K562 (cell line): ENCODE measurements around the gene MYO1D. TPM values are rescaled to one million over a fixed set of nuclear protein-coding genes. Genes with fewer than 3 reads are reported as not detected.
A peak's percentile ranks its signal among the peaks of the same experiment; 100 is the strongest.

Experiments
- C11orf30 ChIP-seq: fragments of 450-650 bp; IDR thresholded peaks from 2 replicates; pipeline ENCODE4 v1.6.1; 2016; ENCODE audit warnings: low read depth, mild to moderate bottlenecking
- CBFA2T2 ChIP-seq: fragments of 450-650 bp; conservative IDR thresholded peaks from 2 replicates; pipeline ENCODE4 v1.6.1; 2017; ENCODE audit warnings: mild to moderate bottlenecking
- CBFA2T3 ChIP-seq: fragments of 450-650 bp; IDR thresholded peaks from 2 replicates; pipeline ENCODE4 v1.6.1; 2017
- CBX5 ChIP-seq: IDR thresholded peaks from 2 replicates; pipeline ENCODE4 v1.6.1; 2014; ENCODE audit warnings: low read depth, borderline replicate concordance
- DPF2 ChIP-seq: fragments of 450-650 bp; IDR thresholded peaks from 2 replicates; pipeline ENCODE4 v1.6.1; 2016
- ELF1 ChIP-seq: fragments of 200-800 bp; sonication (Bioruptor generic); IDR thresholded peaks from 2 replicates; pipeline ENCODE4 v1.6.1; 2016; ENCODE audit warnings: missing genetic modification characterization, missing compliant biosample characterization
- ETV5 ChIP-seq: sonication (generic); formaldehyde crosslinking; IDR thresholded peaks from 2 replicates; pipeline ENCODE4 v1.4.0; 2020; ENCODE audit warnings: low read depth, mild to moderate bottlenecking, missing genetic modification reagents
- FOSL1 ChIP-seq: fragments of 200-800 bp; sonication (Bioruptor generic); conservative IDR thresholded peaks from 2 replicates; pipeline ENCODE4 v1.6.1; 2016; ENCODE audit warnings: missing genetic modification characterization, missing compliant biosample characterization
- HMBOX1 ChIP-seq: sonication (generic); IDR thresholded peaks from 2 replicates; pipeline ENCODE4 v1.6.1; 2016
- JUN ChIP-seq, 2 experiments: sonication (generic) in 1 of 2; formaldehyde crosslinking in 1 of 2; IDR thresholded peaks; 2 replicates each; pipeline versions ENCODE4 v1.6.1 to v1.8.0; 2012 to 2022; ENCODE audit warnings: borderline replicate concordance in 2 of 2, mild to moderate bottlenecking in 2 of 2, improper control_type of control experiment in 1 of 2, low read depth in 1 of 2, low read length in 1 of 2, missing genetic modification reagents in 1 of 2
- JUND ChIP-seq, 2 experiments: IDR thresholded peaks; 2 replicates in 1 of 2; 3 replicates in 1 of 2; pipeline ENCODE4 v1.6.1; 2011; ENCODE audit warnings: borderline replicate concordance in 2 of 2, low read depth in 2 of 2, low read length in 2 of 2, improper control_type of control experiment in 1 of 2, missing biosample characterization in 1 of 2, missing genetic modification characterization in 1 of 2, missing genetic modification reagents in 1 of 2
- MITF ChIP-seq: IDR thresholded peaks from 2 replicates; pipeline ENCODE4 v1.6.1; 2014; ENCODE audit warnings: antibody characterized with exemption
- MLX ChIP-seq, 2 experiments: fragments of 450-650 bp in 1 of 2; sonication (generic) in 1 of 2; formaldehyde crosslinking; conservative IDR thresholded peaks; 2 replicates each; pipeline versions ENCODE4 v1.4.0 to v1.8.1; 2020 to 2022; ENCODE audit warnings: mild to moderate bottlenecking in 1 of 2, missing genetic modification reagents in 1 of 2
- NCOR1 ChIP-seq: fragments of 450-650 bp; IDR thresholded peaks from 2 replicates; pipeline ENCODE4 v1.6.1; 2016; ENCODE audit warnings: mild to moderate bottlenecking, moderate library complexity
- SOX6 ChIP-seq: fragments of 450-650 bp; IDR thresholded peaks from 2 replicates; pipeline ENCODE4 v1.6.1; 2014; ENCODE audit warnings: mild to moderate bottlenecking
- TAF9B ChIP-seq: fragments of 450-650 bp; IDR thresholded peaks from 2 replicates; pipeline ENCODE4 v1.6.1; 2018; ENCODE audit warnings: mild to moderate bottlenecking; ENCODE audit not compliant: partially characterized antibody
- TEAD4 ChIP-seq, 2 experiments: sonication (generic) in 1 of 2; formaldehyde crosslinking in 1 of 2; IDR thresholded peaks; 2 replicates each; pipeline versions ENCODE4 v1.6.1 to v1.8.0; 2012 to 2022; ENCODE audit warnings: borderline replicate concordance in 1 of 2, inconsistent platforms in 1 of 2, low read length in 1 of 2, mild to moderate bottlenecking in 1 of 2, missing genetic modification reagents in 1 of 2
- ZBTB26 ChIP-seq: fragments of 450-650 bp; formaldehyde crosslinking; IDR thresholded peaks from 2 replicates; pipeline ENCODE4 v1.4.0; 2022; ENCODE audit warnings: missing genetic modification characterization
- ZNF282 ChIP-seq: sonication (generic); formaldehyde crosslinking; IDR thresholded peaks from 2 replicates; pipeline ENCODE4 v1.8.1; 2023; ENCODE audit warnings: missing genetic modification reagents
- polyA plus RNA-seq, 8 experiments: library from polyadenylated mRNA; depleted of rRNA in 4 of 8; stranded (reverse) in 5 of 8; unstranded in 3 of 8; fragments of >200 nt; fragmentation: Nextera tagmentation in 2 of 8; fragmentation: Illumina TruSeq in 1 of 8; extraction: Ambion mirVana in 2 of 8; extraction: Trizol in 1 of 8; gene quantifications; 2 replicates each; pipeline versions ENCODE4 v1.2.1 to v1.2.3, GENCODE V29; 2011 to 2014; ENCODE audit warnings: inconsistent platforms in 1 of 8, missing spikeins in 1 of 8
- total RNA-seq, 7 experiments: library from RNA; depleted of rRNA in 6 of 7; stranded (reverse); fragments of >200 nt in 6 of 7; fragmentation: Illumina TruSeq in 2 of 7; extraction: Trizol in 2 of 7; gene quantifications; 2 replicates each; pipeline versions ENCODE4 v1.2.1 to v1.2.3, GENCODE V29; 2011 to 2021; ENCODE audit warnings: low replicate concordance in 1 of 7

The MYO1D gene
- total and polyA plus RNA-seq, 9 of the 15 experiments (the other 6 are each of a cell fraction or from before 2014, with no cell fraction given), result 2.1 to 71.2 (median 45.4) TPM

- TF ChIP-seq JUND (IDR thresholded peaks at IDR 0.05; ENCODE audit: borderline replicate concordance, low read depth, low read length) (peak; percentile 84), JUND (tag; IDR thresholded peaks at IDR 0.05; ENCODE audit: borderline replicate concordance, low read depth, low read length) (peak; percentile 19; the same call in 1 of the 3 replicates), TEAD4 (IDR thresholded peaks at IDR 0.05; ENCODE audit: low read length) (0 out of 2 replicates have a peak, but pooled peaks have one; percentile 31), TEAD4 (CRISPR knock-in tag; IDR thresholded peaks at IDR 0.05; ENCODE audit: borderline replicate concordance) (no peak), MLX (CRISPR knock-in tag; conservative IDR thresholded peaks at IDR 0.05) (no peak), ELF1 (no peak), JUN (IDR thresholded peaks at IDR 0.05; ENCODE audit: borderline replicate concordance, low read depth, low read length) (peak; percentile 62; the same call in 1 of the 2 replicates), JUN (CRISPR knock-in tag; IDR thresholded peaks at IDR 0.05; ENCODE audit: borderline replicate concordance) (no peak), MITF (peak; percentile 45; the same call in 1 of the 2 replicates), CBX5 (no peak), C11orf30 (peak; percentile 27; the same call in 1 of the 2 replicates), CBFA2T2 (peak; percentile 67), TAF9B (peak; percentile 32), SOX6 (0 out of 2 replicates have a peak, but pooled peaks have one; percentile 14), CBFA2T3 (peak; percentile 75), NCOR1 (0 out of 2 replicates have a peak, but pooled peaks have one; percentile 42), DPF2 (0 out of 2 replicates have a peak, but pooled peaks have one; percentile 11), HMBOX1 (peak; percentile 69), ETV5 (no peak), ZBTB26 (CRISPR knock-in tag) (no peak), ZNF282 (CRISPR knock-in tag) (no peak), FOSL1 (tag) (peak; percentile 66)
- TF ChIP-seq, all 486 proteins: peak for 24
These were observed 154.2 kb downstream of the MYO1D start (continued) for GRCh38 chr17:32722733-32723132.
